Caco-2 (cell line): Measurements from ENCODE around the gene OLFML2A. TPM values are rescaled to one million over a fixed set of nuclear protein-coding genes. Genes with fewer than 3 reads are reported as not detected.

Source experiments
- BruUV-seq: library from RNA; stranded (reverse); fragments of 400-500 nt; replicated peaks from 2 replicates; lab custom pipeline; 2021; lab: Mats Ljungman, UMichigan
- CTCF ChIA-PET: fragments of 300-600 bp; sonication (Branson Sonifier 250); formaldehyde crosslinking; loops from one replicate; lab custom pipeline; 2022; ENCODE audit warnings: antibody characterized with exemption; lab: Charles Lee
- POLR2A ChIA-PET: fragments of 300-600 bp; sonication (Branson Sonifier 250); formaldehyde crosslinking; loops from one replicate; lab custom pipeline; 2022; ENCODE audit warnings: antibody characterized with exemption; lab: Charles Lee
- DNase-seq, 2 experiments: peaks; one replicate each; pipeline versions ENCODE4 v3.0.0 to v3.0.0-alpha.2; 2020 to 2022
- H3K27me3 ChIP-seq: replicated peaks from 2 replicates; pipeline ENCODE4 v1.6.0; 2011; ENCODE audit warnings: low read length; ENCODE audit not compliant: control insufficient read depth, insufficient read depth
- H3K36me3 ChIP-seq: 2 replicates; pipeline ENCODE4 v1.5.1; 2011; ENCODE audit warnings: low read length; ENCODE audit not compliant: control insufficient read depth, insufficient read depth
- H3K4me1 ChIP-seq: fragments of 250-450 bp; sonication (Bioruptor Pico); 2 replicates; pipeline ENCODE4 v1.5.1; 2020; ENCODE audit warnings: mild to moderate bottlenecking
- H3K4me3 ChIP-seq: 2 replicates; pipeline ENCODE4 v1.5.1; 2011; ENCODE audit warnings: low read depth, mild to moderate bottlenecking, control low read depth, low read length
- H3K9me3 ChIP-seq: fragments of 250-450 bp; sonication (Bioruptor Pico); 2 replicates; pipeline ENCODE4 v1.5.1; 2020; ENCODE audit warnings: mild to moderate bottlenecking, moderate library complexity
- H3K27ac Mint-ChIP-seq: one replicate; pipeline ENCODE4 v1.8.0; 2022; ENCODE audit warnings: mixed read lengths; ENCODE audit not compliant: unreplicated experiment
- H3K27me3 Mint-ChIP-seq: one replicate; pipeline ENCODE4 v1.8.0; 2022; ENCODE audit warnings: mixed read lengths; ENCODE audit not compliant: insufficient read depth, unreplicated experiment
- H3K36me3 Mint-ChIP-seq: one replicate; pipeline ENCODE4 v1.8.0; 2022; ENCODE audit warnings: mild to moderate bottlenecking, mixed read lengths; ENCODE audit not compliant: insufficient read depth, unreplicated experiment
- H3K4me1 Mint-ChIP-seq: one replicate; pipeline ENCODE4 v1.8.0; 2022; ENCODE audit warnings: low read depth, mixed read lengths; ENCODE audit not compliant: unreplicated experiment
- H3K4me3 Mint-ChIP-seq: one replicate; pipeline ENCODE4 v1.8.0; 2022; ENCODE audit warnings: mild to moderate bottlenecking, moderate library complexity, mixed read lengths; ENCODE audit not compliant: unreplicated experiment
- H3K9me3 Mint-ChIP-seq: one replicate; pipeline ENCODE4 v1.8.0; 2022; ENCODE audit warnings: mixed read lengths; ENCODE audit not compliant: unreplicated experiment
- CTCF ChIP-seq, 2 experiments: fragments of 200-600 bp in 1 of 2; IDR thresholded peaks; 1 replicate in 1 of 2; 2 replicates in 1 of 2; pipeline versions ENCODE4 v1.5.1 to v1.8.0; 2011 to 2022; ENCODE audit warnings: antibody characterized with exemption in 1 of 2, control low read depth in 1 of 2, inconsistent platforms in 1 of 2, low read depth in 1 of 2, low read length in 1 of 2, mild to moderate bottlenecking in 1 of 2, moderate library complexity in 1 of 2; ENCODE audit not compliant: insufficient read depth in 1 of 2, severe bottlenecking in 1 of 2, unreplicated experiment in 1 of 2
- intact Hi-C: fragments of 100-400 bp; cut with micrococcal nuclease; formaldehyde crosslinking; loops from one replicate; pipeline ENCODE4 v1.10.0; 2022; ENCODE audit not compliant: unreplicated experiment
- total RNA-seq: library from RNA; stranded (reverse); gene quantifications from 2 replicates; pipeline ENCODE4 v1.2.3, GENCODE V29; 2022

OLFML2A gene
- total RNA-seq, 1 experiment from 2014 or later, result 1.1 TPM

GRCh38 chr9:124742940-124743339, 34.0 kb upstream of the OLFML2A start:
- TF ChIP-seq CTCF (IDR thresholded peaks at IDR 0.05; ENCODE audit: insufficient read depth in 1 of 2, low read depth in 1 of 2, low read length in 1 of 2, severe bottlenecking in 1 of 2, unreplicated experiment in 1 of 2), result no peak
- BruUV-seq, result no TSS peak
- no peaks in the 10 kb centered on the region; the same call in 1 of the 2 replicates for H3K9me3 ChIP-seq
- H3K27me3 ChIP-seq, result no peaks in the 10 kb centered on the region
- H3K9me3 Mint-ChIP-seq, result no peaks in the 10 kb centered on the region
- intact Hi-C loops, result no loop called here
- no peak overlapping the region for H3K4me3 Mint-ChIP-seq
- no peaks in the 10 kb centered on the region for H3K36me3 Mint-ChIP-seq
- H3K4me1 ChIP-seq, result no peaks in the 10 kb centered on the region
- no peaks in the 10 kb centered on the region for H3K36me3 ChIP-seq
- no peak overlapping the region for H3K27ac Mint-ChIP-seq
- no peaks in the 10 kb centered on the region for H3K4me1 Mint-ChIP-seq
- ChIA-PET POLR2A (no interaction called here), CTCF (no interaction called here)
- H3K27me3 Mint-ChIP-seq, result no peaks in the 10 kb centered on the region
- H3K4me3 ChIP-seq, result no peak overlapping the region
- DNase-seq, result no peak

GRCh38 chr9:124743686-124744348, 33.1 kb upstream of the OLFML2A start:
- BruUV-seq, result no TSS peak
- no peak for TF ChIP-seq CTCF (IDR thresholded peaks at IDR 0.05; ENCODE audit: insufficient read depth in 1 of 2, low read depth in 1 of 2, low read length in 1 of 2, severe bottlenecking in 1 of 2, unreplicated experiment in 1 of 2)

GRCh38 chr9:124747065-124747464, 29.9 kb upstream of the OLFML2A start:
- Mint-ChIP-seq H3K4me1 (peaks cover 8% of the 10 kb centered on the region), H3K4me3 (no peak overlapping the region), H3K27me3 (no peaks in the 10 kb centered on the region), H3K27ac (no peak overlapping the region), H3K36me3 (no peaks in the 10 kb centered on the region), H3K9me3 (no peaks in the 10 kb centered on the region)
- intact Hi-C loops, result no loop called here
- H3K4me1 ChIP-seq, result peaks cover 7% of the 10 kb centered on the region; the same call in 1 of the 2 replicates
- ChIA-PET CTCF (no interaction called here), POLR2A (no interaction called here)
- no peak for TF ChIP-seq CTCF (IDR thresholded peaks at IDR 0.05; ENCODE audit: insufficient read depth in 1 of 2, low read depth in 1 of 2, low read length in 1 of 2, severe bottlenecking in 1 of 2, unreplicated experiment in 1 of 2)
- no peak for DNase-seq
- H3K4me3 ChIP-seq, result no peak overlapping the region
- no peaks in the 10 kb centered on the region for H3K27me3 ChIP-seq
- no TSS peak for BruUV-seq
- H3K9me3 ChIP-seq, result no peaks in the 10 kb centered on the region
- H3K36me3 ChIP-seq, result no peaks in the 10 kb centered on the region

More at GRCh38 chr9:124743686-124744348, 33.1 kb upstream of the OLFML2A start:
- Histone ChIP-seq H3K4me3 (no peak overlapping the region), H3K36me3 (no peaks in the 10 kb centered on the region), H3K4me1 (no peaks in the 10 kb centered on the region), H3K9me3 (no peaks in the 10 kb centered on the region; the same call in 1 of the 2 replicates), H3K27me3 (no peaks in the 10 kb centered on the region)
- no peak overlapping the region for H3K27ac Mint-ChIP-seq
- H3K36me3 Mint-ChIP-seq, result no peaks in the 10 kb centered on the region
- ChIA-PET CTCF (no interaction called here), POLR2A (no interaction called here)
- H3K27me3 Mint-ChIP-seq, result no peaks in the 10 kb centered on the region
- intact Hi-C loops, result no loop called here
- no peak overlapping the region for H3K4me3 Mint-ChIP-seq
- H3K4me1 Mint-ChIP-seq, result no peaks in the 10 kb centered on the region
- no peaks in the 10 kb centered on the region for H3K9me3 Mint-ChIP-seq
- no peak for DNase-seq
